SH-SY5Y (cell line): Measurements from ENCODE around the gene TRIM28.

Experiments
- GATA2 ChIP-seq: IDR thresholded peaks from 2 replicates; pipeline ENCODE4 v1.6.1; 2011; ENCODE audit warnings: mild to moderate bottlenecking, low read depth, low read length
- GATA3 ChIP-seq: IDR thresholded peaks from 2 replicates; pipeline ENCODE4 v1.6.1; 2011; ENCODE audit warnings: low read depth, mild to moderate bottlenecking, low read length, moderate library complexity

- TF ChIP-seq GATA2 (no peak), GATA3 (no peak)
Observed at GRCh38 chr19:58519087-58519354, 24.8 kb upstream of the TRIM28 start.
